ENCODE measurements around the gene MAML3.

The MAML3 gene

GRCh38 chr4:139963708-139964107 is 190.3 kb downstream of the MAML3 start:
- Histone ChIP-seq H3K27ac (no peak overlapping the region), H3K36me3 (no peaks in the 10 kb centered on the region), H3K27me3 (no peaks in the 10 kb centered on the region), H3K4me1 (ENCODE audit: control insufficient read depth in 1 of 2, insufficient read depth in 1 of 2, low read depth in 1 of 2, low read length in 1 of 2) (no peaks in the 10 kb centered on the region), H3K4me3 (ENCODE audit: low read depth in 1 of 2, low read length in 1 of 2) (no peak overlapping the region), H3K9me3 (no peaks in the 10 kb centered on the region)
- no peak for TF ChIP-seq CTCF (IDR thresholded peaks at IDR 0.05)

- Histone ChIP-seq H3K4me1 (ENCODE audit: control insufficient read depth in 1 of 2, insufficient read depth in 1 of 2, low read depth in 1 of 2, low read length in 1 of 2) (no peaks in the 10 kb centered on the region), H3K27me3 (no peaks in the 10 kb centered on the region), H3K4me3 (ENCODE audit: low read depth in 1 of 2, low read length in 1 of 2) (no peak overlapping the region), H3K27ac (no peak overlapping the region), H3K36me3 (no peaks in the 10 kb centered on the region), H3K9me3 (no peaks in the 10 kb centered on the region)
- no peak for TF ChIP-seq CTCF (IDR thresholded peaks at IDR 0.05)
Observed at GRCh38 chr4:139962130-139962684, 191.8 kb downstream of the MAML3 start.

GRCh38 chr4:139961344-139961946 is 192.5 kb downstream of the MAML3 start:
- no peaks in the 10 kb centered on the region for H3K27me3 ChIP-seq
- TF ChIP-seq CTCF (IDR thresholded peaks at IDR 0.05) = no peak
- H3K36me3 ChIP-seq = no peaks in the 10 kb centered on the region
- H3K4me1 ChIP-seq (ENCODE audit: control insufficient read depth in 1 of 2, insufficient read depth in 1 of 2, low read depth in 1 of 2, low read length in 1 of 2) = no peaks in the 10 kb centered on the region
- no peak overlapping the region for H3K27ac ChIP-seq
- no peaks in the 10 kb centered on the region for H3K9me3 ChIP-seq
- no peak overlapping the region for H3K4me3 ChIP-seq (ENCODE audit: low read depth in 1 of 2, low read length in 1 of 2)

- Histone ChIP-seq H3K27ac (no peak overlapping the region), H3K4me3 (ENCODE audit: low read depth in 1 of 2, low read length in 1 of 2) (no peak overlapping the region), H3K27me3 (no peaks in the 10 kb centered on the region), H3K9me3 (no peaks in the 10 kb centered on the region), H3K36me3 (no peaks in the 10 kb centered on the region), H3K4me1 (ENCODE audit: control insufficient read depth in 1 of 2, insufficient read depth in 1 of 2, low read depth in 1 of 2, low read length in 1 of 2) (no peaks in the 10 kb centered on the region)
- TF ChIP-seq CTCF (IDR thresholded peaks at IDR 0.05) = no peak
Observed at GRCh38 chr4:139959396-139959795, 194.6 kb downstream of the MAML3 start.

GRCh38 chr4:139958739-139959098 is 195.3 kb downstream of the MAML3 start:
- Histone ChIP-seq H3K27ac (no peak overlapping the region), H3K27me3 (no peaks in the 10 kb centered on the region), H3K4me3 (ENCODE audit: low read depth in 1 of 2, low read length in 1 of 2) (no peak overlapping the region), H3K9me3 (no peaks in the 10 kb centered on the region), H3K4me1 (ENCODE audit: control insufficient read depth in 1 of 2, insufficient read depth in 1 of 2, low read depth in 1 of 2, low read length in 1 of 2) (no peaks in the 10 kb centered on the region), H3K36me3 (no peaks in the 10 kb centered on the region)
- TF ChIP-seq CTCF (IDR thresholded peaks at IDR 0.05) = no peak
